Lower leg skin (tissue), 4 donors: ENCODE measurements around the gene NECTIN1. TPM values are rescaled to one million over a fixed set of nuclear protein-coding genes. Genes with fewer than 3 reads are reported as not detected.
A peak's percentile ranks its signal among the peaks of the same experiment; 100 is the strongest.

Experiments used
- DNase-seq, 2 donors: peaks; one replicate each; pipeline ENCODE4 v3.0.0-alpha.2; 2019; ENCODE audit warnings: low spot score in 2 of 2
- H3K4me3 ChIP-seq: fragments of 200-600 bp; sonication (generic); 2 replicates; pipeline ENCODE4 v1.5.1; 2017; ENCODE audit warnings: mild to moderate bottlenecking, low read depth; ENCODE audit not compliant: poor library complexity, severe bottlenecking
- POLR2A ChIP-seq, 2 donors: fragments of 450-650 bp; IDR thresholded peaks; one replicate each; pipeline ENCODE4 v1.6.1; 2016 to 2017; ENCODE audit warnings: antibody characterized with exemption in 2 of 2, mild to moderate bottlenecking in 1 of 2, moderate library complexity in 1 of 2
- WGBS, 2 donors: methylation state at CpG; one replicate each; pipeline ENCODE4 v1.1.5; 2018; 5-methylcytosine and 5-hydroxymethylcytosine counted together
- intact Hi-C: fragments of 100-400 bp; cut with DNase I; formaldehyde crosslinking; loops from one replicate; pipeline ENCODE4 v1.15.0; 2023; ENCODE audit warnings: low total_unique reads
- total RNA-seq, 4 donors: library from RNA; depleted of rRNA; stranded (reverse); fragments of >200 nt; gene quantifications; one replicate each; pipeline ENCODE4 v1.1.0, GENCODE V29; 2016
- TF ChIP-seq, protein P1 (sequence below), 3 donors: fragments of 450-650 bp; IDR thresholded peaks; one replicate each; pipeline ENCODE4 v1.5.1; 2016; ENCODE audit warnings: antibody characterized with exemption in 3 of 3, mild to moderate bottlenecking in 3 of 3, moderate library complexity in 2 of 3

NECTIN1 gene
- total RNA-seq, 4 donors from 2014 or later = 111 to 142 (median 130) TPM

DNA sequence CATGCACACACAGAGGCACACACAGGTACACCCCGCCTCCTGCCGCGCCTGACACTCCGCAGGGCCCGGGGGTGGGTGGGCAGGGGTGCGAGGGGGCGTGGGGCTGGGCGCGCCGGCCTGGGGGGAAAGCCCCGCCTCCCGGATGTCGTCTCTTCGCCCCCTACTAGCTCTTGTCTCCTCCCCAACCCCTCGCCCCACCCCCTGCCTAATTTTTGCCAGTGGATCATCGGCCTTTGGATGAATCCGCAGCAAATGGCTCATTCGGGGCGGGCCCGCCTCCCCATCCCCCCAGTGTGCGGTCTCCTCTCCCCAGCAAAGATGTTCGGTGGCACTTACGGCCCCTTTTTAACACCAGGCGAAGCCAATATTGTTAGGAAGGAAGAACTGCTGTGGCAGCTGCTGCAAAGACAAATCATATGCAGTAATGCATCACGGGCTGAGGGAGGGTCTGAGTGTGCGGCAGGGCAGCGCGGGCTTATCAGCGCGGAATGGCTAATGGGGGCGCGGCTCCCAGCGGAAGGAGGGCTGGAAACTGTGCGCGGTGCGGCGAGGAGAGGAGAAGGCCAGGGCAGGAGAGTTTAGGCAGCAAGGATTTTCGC, 13.4 kb upstream of the NECTIN1 start:
- no peak for DNase-seq
- WGBS, 2 donors = 2 to 4% methylated on average over 32 of the region's 38 CpGs
- TF ChIP-seq POLR2A (IDR thresholded peaks at IDR 0.05) = no peak
- TF ChIP-seq, protein P1, sequence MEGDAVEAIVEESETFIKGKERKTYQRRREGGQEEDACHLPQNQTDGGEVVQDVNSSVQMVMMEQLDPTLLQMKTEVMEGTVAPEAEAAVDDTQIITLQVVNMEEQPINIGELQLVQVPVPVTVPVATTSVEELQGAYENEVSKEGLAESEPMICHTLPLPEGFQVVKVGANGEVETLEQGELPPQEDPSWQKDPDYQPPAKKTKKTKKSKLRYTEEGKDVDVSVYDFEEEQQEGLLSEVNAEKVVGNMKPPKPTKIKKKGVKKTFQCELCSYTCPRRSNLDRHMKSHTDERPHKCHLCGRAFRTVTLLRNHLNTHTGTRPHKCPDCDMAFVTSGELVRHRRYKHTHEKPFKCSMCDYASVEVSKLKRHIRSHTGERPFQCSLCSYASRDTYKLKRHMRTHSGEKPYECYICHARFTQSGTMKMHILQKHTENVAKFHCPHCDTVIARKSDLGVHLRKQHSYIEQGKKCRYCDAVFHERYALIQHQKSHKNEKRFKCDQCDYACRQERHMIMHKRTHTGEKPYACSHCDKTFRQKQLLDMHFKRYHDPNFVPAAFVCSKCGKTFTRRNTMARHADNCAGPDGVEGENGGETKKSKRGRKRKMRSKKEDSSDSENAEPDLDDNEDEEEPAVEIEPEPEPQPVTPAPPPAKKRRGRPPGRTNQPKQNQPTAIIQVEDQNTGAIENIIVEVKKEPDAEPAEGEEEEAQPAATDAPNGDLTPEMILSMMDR (IDR thresholded peaks at IDR 0.05) = no peak
- intact Hi-C loops = no loop called here
- no peak overlapping the region for H3K4me3 ChIP-seq

DNA sequence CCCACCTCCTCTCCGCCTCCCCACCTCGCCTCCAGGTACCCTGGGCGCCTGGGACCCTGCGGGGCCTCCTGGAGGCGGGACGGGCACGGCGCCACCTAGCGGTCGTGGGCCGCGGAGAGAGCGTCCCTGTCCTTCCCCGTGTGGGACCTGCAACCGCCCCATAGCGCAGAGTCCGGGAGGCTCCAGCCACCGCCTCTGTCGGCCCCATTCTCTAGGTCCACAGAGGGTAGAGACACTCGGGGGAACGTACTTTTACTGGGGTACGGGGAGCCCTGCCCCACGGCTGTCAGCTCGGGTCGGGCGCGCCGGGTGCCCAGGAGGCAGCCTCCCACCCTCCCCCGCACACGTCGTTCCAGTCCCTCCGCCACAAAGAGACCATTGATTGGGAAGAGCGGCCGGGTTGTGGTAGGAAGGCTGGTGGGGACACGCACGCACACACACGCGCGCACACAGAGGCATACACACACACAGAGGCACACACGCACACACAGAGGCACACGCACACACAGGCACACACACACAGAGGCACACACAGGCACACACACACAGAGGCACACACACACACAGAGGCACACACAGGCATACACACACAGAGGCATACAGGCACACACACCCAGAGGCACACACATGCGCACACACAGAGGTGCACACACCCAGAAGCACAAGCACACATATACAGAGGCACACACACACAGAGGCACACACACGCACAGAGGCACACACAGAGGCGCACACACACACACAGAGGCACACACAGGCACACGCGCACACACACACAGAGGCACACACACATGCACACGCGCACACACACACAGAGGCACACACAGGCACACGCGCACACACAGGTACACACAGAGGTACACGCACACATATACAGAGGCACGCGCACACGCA, 12.6 kb upstream of the NECTIN1 start:
- H3K4me3 ChIP-seq = no peak overlapping the region
- TF ChIP-seq POLR2A (IDR thresholded peaks at IDR 0.05) = no peak
- TF ChIP-seq, protein P1 (IDR thresholded peaks at IDR 0.05) = peak in 1 of 3 donors; percentile 17
- intact Hi-C loops = no loop called here
- WGBS, 2 donors = 13 to 26% methylated on average over 26 to 32 of the region's 54 CpGs
- no peak for DNase-seq

DNA sequence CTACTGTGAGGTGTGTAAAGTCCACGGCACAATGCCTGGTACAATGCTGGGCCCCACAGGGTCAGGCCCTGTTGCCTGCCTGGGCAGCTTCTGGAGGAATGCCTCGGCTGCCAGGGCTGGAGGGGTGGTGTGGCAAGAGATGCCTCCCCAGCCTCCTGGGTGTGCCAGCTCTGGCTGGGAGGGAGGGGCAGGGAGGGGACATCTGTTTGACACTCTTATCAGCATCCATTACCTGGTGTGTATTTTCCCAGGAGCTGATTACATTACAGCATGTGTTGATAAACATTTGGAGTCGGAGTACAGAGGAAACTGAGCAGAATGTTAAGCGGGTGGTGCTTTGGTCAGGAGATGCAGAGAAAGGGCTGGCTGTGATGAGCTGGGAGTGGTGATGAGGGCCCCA, 11.0 kb upstream of the NECTIN1 start:
- WGBS, 2 donors = 75 to 77% methylated on average over 4 of the region's 4 CpGs
- TF ChIP-seq POLR2A (IDR thresholded peaks at IDR 0.05) = no peak
- TF ChIP-seq, protein P1 (IDR thresholded peaks at IDR 0.05) = no peak
- no peak for DNase-seq
- intact Hi-C loops = loop anchor here (5.0 to 10.0 kb wide), 2 partner anchors 78 to 365 kb away; no protein-coding TSS in a partner anchor
- H3K4me3 ChIP-seq = no peak overlapping the region

DNA sequence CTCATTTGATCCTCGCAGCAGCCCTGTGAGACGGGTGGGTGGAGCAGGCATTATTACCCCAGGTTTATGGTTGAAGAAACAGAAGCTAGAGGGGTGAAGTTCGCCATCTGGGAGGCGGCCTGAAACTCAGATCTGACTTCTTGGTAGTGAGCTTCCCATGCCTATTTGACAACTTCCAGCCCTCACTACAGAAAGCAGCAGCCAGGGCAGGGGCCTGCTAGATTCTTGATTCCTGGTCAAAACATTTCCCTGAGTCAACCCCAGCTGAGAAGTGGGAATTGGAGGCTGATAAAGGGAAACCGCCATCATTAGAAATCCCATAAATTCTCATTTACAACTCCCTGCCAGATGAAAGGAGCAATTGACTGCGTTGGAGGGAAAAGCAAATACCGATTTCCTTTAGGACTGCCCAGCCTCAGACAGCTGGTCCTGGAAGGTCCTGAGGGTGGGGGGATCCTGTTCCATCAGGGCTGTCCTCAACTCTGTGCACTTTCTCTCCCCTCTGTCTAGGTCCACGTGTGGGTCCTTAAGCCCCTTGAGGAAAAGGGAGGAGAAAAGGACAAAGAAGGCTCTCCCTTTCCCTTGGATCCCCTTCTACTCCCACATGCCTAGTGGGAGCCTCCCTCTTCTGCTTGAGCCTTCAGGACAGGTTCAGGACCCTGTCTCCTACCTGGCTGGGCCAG, 10.2 kb upstream of the NECTIN1 start:
- intact Hi-C loops = loop anchor here (5.0 to 10.0 kb wide), 2 partner anchors 77 to 366 kb away; no protein-coding TSS in a partner anchor

DNA sequence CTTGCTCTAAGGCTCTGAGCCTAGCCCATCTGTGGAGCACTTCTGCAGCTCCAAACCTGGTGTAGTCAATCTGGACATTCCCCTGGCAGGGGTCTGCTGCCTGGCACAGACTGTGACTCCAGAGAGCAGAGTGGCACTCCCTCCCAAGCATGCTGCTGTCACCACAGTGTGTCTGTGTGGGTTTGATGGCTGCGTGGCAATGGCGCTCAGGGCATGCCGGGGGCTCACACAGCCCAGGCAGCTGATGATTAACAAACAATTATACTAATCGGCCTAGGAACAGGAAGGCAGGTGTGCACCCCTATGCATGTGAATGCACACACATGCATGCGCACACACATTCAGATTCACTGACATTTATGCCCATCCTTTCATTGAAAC, 9.0 kb upstream of the NECTIN1 start:
- 96 to 97% methylated on average over 5 of the region's 5 CpGs for WGBS, 2 donors
- intact Hi-C loops = loop anchor here (5.0 to 10.0 kb wide), 2 partner anchors 76 to 367 kb away; no protein-coding TSS in a partner anchor
- no peak for TF ChIP-seq POLR2A (IDR thresholded peaks at IDR 0.05)
- TF ChIP-seq, protein P1 (IDR thresholded peaks at IDR 0.05) = no peak

More for the DNA sequence above, 10.2 kb upstream of the NECTIN1 start:
- no peak for DNase-seq
- WGBS, 2 donors = 67 to 77% methylated on average over 8 of the region's 8 CpGs
- TF ChIP-seq, protein P1 (IDR thresholded peaks at IDR 0.05) = no peak
- TF ChIP-seq POLR2A (IDR thresholded peaks at IDR 0.05) = no peak
- no peak overlapping the region for H3K4me3 ChIP-seq

More for the DNA sequence above, 9.0 kb upstream of the NECTIN1 start:
- H3K4me3 ChIP-seq = no peak overlapping the region
- DNase-seq = no peak
